C4-2B (cell line): ENCODE measurements around the gene MVB12B.

Experiments
- H3K27ac ChIP-seq: fragments of 450-650 bp; 2 replicates; pipeline ENCODE4 v1.5.1; 2017
- ZFX ChIP-seq: fragments of 450-650 bp; IDR thresholded peaks from 2 replicates; pipeline ENCODE4 v1.6.1; 2017
- TF ChIP-seq, protein P1 (sequence below): fragments of 450-650 bp; conservative IDR thresholded peaks from 2 replicates; pipeline ENCODE4 v1.5.1; 2017; ENCODE audit warnings: mild to moderate bottlenecking

MVB12B gene

GRCh38 chr9:126516936-126517832 is 190.6 kb downstream of the MVB12B start:
- no peak for TF ChIP-seq ZFX
- TF ChIP-seq, protein P1, sequence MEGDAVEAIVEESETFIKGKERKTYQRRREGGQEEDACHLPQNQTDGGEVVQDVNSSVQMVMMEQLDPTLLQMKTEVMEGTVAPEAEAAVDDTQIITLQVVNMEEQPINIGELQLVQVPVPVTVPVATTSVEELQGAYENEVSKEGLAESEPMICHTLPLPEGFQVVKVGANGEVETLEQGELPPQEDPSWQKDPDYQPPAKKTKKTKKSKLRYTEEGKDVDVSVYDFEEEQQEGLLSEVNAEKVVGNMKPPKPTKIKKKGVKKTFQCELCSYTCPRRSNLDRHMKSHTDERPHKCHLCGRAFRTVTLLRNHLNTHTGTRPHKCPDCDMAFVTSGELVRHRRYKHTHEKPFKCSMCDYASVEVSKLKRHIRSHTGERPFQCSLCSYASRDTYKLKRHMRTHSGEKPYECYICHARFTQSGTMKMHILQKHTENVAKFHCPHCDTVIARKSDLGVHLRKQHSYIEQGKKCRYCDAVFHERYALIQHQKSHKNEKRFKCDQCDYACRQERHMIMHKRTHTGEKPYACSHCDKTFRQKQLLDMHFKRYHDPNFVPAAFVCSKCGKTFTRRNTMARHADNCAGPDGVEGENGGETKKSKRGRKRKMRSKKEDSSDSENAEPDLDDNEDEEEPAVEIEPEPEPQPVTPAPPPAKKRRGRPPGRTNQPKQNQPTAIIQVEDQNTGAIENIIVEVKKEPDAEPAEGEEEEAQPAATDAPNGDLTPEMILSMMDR: no peak
- H3K27ac ChIP-seq: no peak overlapping the region

GRCh38 chr9:126517833-126518356 is 191.3 kb downstream of the MVB12B start:
- H3K27ac ChIP-seq: no peak overlapping the region

DNA sequence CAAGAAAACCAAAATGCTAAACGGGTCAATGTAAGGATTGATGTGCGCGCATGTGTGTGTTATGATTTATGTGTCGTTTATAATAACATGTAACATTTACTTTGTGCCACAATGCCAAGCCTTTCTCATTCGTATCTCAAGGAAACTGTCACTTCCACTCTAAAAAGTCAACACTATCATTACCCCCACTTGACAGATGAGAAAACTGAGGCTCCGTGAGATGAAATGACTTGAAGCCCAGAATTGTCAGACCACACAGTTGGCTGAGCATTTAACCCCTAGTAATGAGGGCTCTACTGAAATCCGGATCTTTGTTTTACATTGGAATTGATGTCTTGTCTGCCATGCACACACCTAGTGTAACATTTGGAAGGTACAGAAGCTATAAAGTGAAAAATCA is 192.1 kb downstream of the MVB12B start:
- TF ChIP-seq ZFX: no peak
- TF ChIP-seq, protein P1: no peak
- no peak overlapping the region for H3K27ac ChIP-seq

More at GRCh38 chr9:126517833-126518356, 191.3 kb downstream of the MVB12B start:
- TF ChIP-seq, protein P1: no peak
- no peak for TF ChIP-seq ZFX

GRCh38 chr9:126519660-126520420 is 193.2 kb downstream of the MVB12B start:
- TF ChIP-seq ZFX: no peak
- TF ChIP-seq, protein P1: no peak
- H3K27ac ChIP-seq: no peak overlapping the region

DNA sequence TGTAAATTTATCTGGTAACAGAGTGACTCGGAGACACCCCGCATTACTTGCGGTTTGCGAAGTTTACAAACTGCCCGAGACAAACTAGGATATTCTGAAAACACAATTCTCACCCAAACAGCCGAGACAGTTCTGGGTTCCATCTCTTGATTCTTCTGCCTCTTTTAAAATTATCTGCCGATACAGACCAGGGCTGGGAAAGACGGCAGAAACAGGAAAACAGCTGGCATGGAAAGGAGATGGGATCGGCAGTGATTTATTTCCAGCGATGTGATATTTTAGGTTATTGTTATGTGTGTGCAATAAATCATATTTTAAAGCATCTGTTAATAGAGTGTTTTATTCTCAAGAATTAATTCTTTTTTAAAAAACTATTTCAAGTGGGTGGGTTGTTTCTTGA is 193.8 kb downstream of the MVB12B start:
- no peak overlapping the region for H3K27ac ChIP-seq
- TF ChIP-seq ZFX: no peak
- TF ChIP-seq, protein P1: no peak

GRCh38 chr9:126521089-126521488 is 194.5 kb downstream of the MVB12B start:
- no peak overlapping the region for H3K27ac ChIP-seq
- no peak for TF ChIP-seq ZFX
- TF ChIP-seq, protein P1: no peak

DNA sequence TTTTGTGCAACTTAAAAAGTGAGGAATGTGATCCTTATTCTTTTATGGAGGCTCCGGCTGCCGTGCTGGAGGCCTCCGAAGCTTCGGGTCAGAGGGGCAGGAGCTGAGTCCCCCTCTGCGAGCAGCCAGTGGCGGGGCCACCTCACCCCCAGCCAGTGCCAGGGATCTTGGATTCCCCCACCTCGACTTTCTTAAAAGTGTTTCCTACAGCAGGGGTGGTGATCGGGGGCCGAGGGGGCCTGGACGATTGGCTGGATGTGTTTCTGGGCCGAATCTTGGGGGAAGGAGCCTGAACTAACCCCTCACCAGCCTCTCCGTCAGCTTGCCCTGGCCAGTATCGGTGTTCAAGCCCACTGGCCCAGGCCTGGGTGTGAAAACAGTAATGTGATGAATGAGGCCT is 194.9 kb downstream of the MVB12B start:
- no peak for TF ChIP-seq ZFX
- TF ChIP-seq, protein P1: no peak
- H3K27ac ChIP-seq: no peak overlapping the region
